DMS114 treated with DMSO at 0.1 percent for 48 hours (cell line): Measurements from ENCODE around the gene PAM16.

Experiments
- DNase-seq: peaks from one replicate; lab custom pipeline; 2025; ENCODE audit not compliant: unreplicated experiment; lab: John Stamatoyannopoulos, UW

PAM16 gene

GRCh38 chr16:4306470-4307214 lies 44.5 kb downstream of the PAM16 start:
- DNase-seq = no peak

- no peak for DNase-seq
These were observed 47.1 kb downstream of the PAM16 start for GRCh38 chr16:4303973-4304372.

GRCh38 chr16:4301968-4302367 lies 49.2 kb downstream of the PAM16 start:
- DNase-seq = no peak

- DNase-seq = no peak
These were observed 49.9 kb downstream of the PAM16 start for GRCh38 chr16:4301177-4301576.

GRCh38 chr16:4298761-4299522 lies 52.2 kb downstream of the PAM16 start:
- no peak for DNase-seq

- DNase-seq = no peak
These were observed 53.6 kb downstream of the PAM16 start for GRCh38 chr16:4297480-4297879.

GRCh38 chr16:4295581-4295980 lies 55.5 kb downstream of the PAM16 start:
- DNase-seq = no peak

- no peak for DNase-seq
These were observed 57.2 kb downstream of the PAM16 start for GRCh38 chr16:4293822-4294457.

- DNase-seq = no peak
These were observed 57.9 kb downstream of the PAM16 start for GRCh38 chr16:4293181-4293716.

- DNase-seq = no peak
These were observed 59.4 kb downstream of the PAM16 start for GRCh38 chr16:4291699-4292098.
